HUES64 (cell line): ENCODE results near the gene COL27A1.

Experiments
- H3K27ac ChIP-seq: 2 replicates; pipeline ENCODE4 v1.7.0; 2013; ENCODE audit warnings: low read depth, low read length, inconsistent platforms
- H3K27me3 ChIP-seq: 2 replicates; pipeline ENCODE4 v1.6.1; 2013; ENCODE audit warnings: mild to moderate bottlenecking, low read length; ENCODE audit not compliant: insufficient read depth
- H3K36me3 ChIP-seq: 2 replicates; pipeline ENCODE4 v1.6.1; 2013; ENCODE audit warnings: mild to moderate bottlenecking, low read length; ENCODE audit not compliant: insufficient read depth
- H3K4me1 ChIP-seq: 2 replicates; pipeline ENCODE4 v1.6.1; 2013; ENCODE audit warnings: mild to moderate bottlenecking, low read length, moderate library complexity; ENCODE audit not compliant: insufficient read depth
- H3K4me3 ChIP-seq: 2 replicates; pipeline ENCODE4 v1.5.1; 2013; ENCODE audit warnings: mild to moderate bottlenecking, low read length, moderate library complexity
- H3K9ac ChIP-seq: 2 replicates; pipeline ENCODE4 v1.6.1; 2013; ENCODE audit warnings: mild to moderate bottlenecking, low read depth, low read length
- H3K9me3 ChIP-seq: 2 replicates; pipeline ENCODE4 v1.6.1; 2013; ENCODE audit warnings: low read depth, low read length; ENCODE audit not compliant: insufficient read depth
- WGBS: fragments of 150-250, 120-280 bp; methylation state at CpG from one replicate; pipeline ENCODE4 v1.1.7; 2013; ENCODE audit warnings: missing lambda C conversion rate; 5-methylcytosine and 5-hydroxymethylcytosine counted together

The COL27A1 gene

DNA sequence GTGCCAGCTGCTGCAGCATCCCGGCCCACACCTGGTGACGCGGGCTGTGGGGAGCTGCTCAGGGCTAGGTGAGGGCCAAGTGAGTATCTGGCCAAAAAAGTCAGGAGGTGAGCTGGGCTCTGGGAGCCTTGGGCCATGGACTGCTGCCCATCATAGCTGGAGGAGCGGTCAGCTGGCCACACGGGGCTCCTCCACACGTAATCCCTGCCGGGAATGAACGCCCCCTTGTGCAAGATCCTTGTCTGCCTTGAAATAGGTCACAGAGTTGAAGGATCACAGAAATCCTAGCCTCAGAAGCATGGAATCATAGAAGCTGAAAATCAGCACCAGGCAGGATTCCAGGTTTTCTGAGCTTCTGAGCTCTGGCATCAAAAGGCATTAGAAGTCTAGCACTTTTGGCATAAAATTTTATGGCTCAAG, 16.8 kb upstream of the COL27A1 start:
- no peaks in the 10 kb centered on the region for H3K9me3 ChIP-seq
- WGBS = 86% methylated on average over 8 of the region's 8 CpGs
- no peaks in the 10 kb centered on the region for H3K36me3 ChIP-seq
- no peak overlapping the region for H3K4me3 ChIP-seq
- H3K27me3 ChIP-seq = no peaks in the 10 kb centered on the region; the same call in 1 of the 2 replicates
- no peaks in the 10 kb centered on the region for H3K4me1 ChIP-seq
- H3K27ac ChIP-seq = no peak overlapping the region
- H3K9ac ChIP-seq = no peak overlapping the region

- WGBS = 84% methylated on average over 5 of the region's 5 CpGs
- H3K27me3 ChIP-seq = no peaks in the 10 kb centered on the region; the same call in 1 of the 2 replicates
These were observed 16.3 kb upstream of the COL27A1 start for GRCh38 chr9:114139071-114139470.

DNA sequence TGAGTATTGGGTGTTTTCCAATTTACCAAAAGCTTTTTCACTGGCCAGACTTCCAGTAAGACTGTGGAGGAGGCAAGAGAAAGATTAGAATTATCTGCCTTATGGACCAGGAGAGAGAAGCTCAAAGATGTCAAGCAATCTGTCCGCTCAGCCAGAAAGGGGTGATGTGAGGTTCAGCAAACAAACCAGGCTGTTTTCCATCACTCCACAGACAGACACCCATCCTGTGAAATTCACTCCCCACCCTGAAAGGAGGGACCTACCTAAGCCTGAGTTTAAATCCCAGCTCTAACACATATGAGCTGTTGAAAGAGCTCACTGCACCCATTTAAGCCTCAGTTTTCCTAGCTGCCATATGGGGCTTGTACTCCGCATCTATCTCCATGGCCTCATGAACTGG, 14.9 kb upstream of the COL27A1 start:
- H3K27ac ChIP-seq = no peak overlapping the region
- H3K9ac ChIP-seq = no peak overlapping the region
- no peak overlapping the region for H3K4me3 ChIP-seq
- peaks cover 5% of the 10 kb centered on the region for H3K27me3 ChIP-seq
- no peaks in the 10 kb centered on the region for H3K9me3 ChIP-seq
- WGBS = 99% methylated on average over 2 of the region's 2 CpGs
- H3K36me3 ChIP-seq = no peaks in the 10 kb centered on the region
- no peaks in the 10 kb centered on the region for H3K4me1 ChIP-seq

More at GRCh38 chr9:114139071-114139470, 16.3 kb upstream of the COL27A1 start:
- Histone ChIP-seq H3K4me3 (no peak overlapping the region), H3K27ac (no peak overlapping the region), H3K4me1 (no peaks in the 10 kb centered on the region), H3K9me3 (no peaks in the 10 kb centered on the region), H3K36me3 (no peaks in the 10 kb centered on the region), H3K9ac (no peak overlapping the region)

- Histone ChIP-seq H3K27ac (no peak overlapping the region), H3K9me3 (no peaks in the 10 kb centered on the region)
- WGBS = 77% methylated on average over 4 of the region's 4 CpGs
These were observed 14.5 kb upstream of the COL27A1 start for GRCh38 chr9:114140850-114141249.

GRCh38 chr9:114141553-114142402, 13.6 kb upstream of the COL27A1 start:
- WGBS = 83% methylated on average over 7 of the region's 7 CpGs
- Histone ChIP-seq H3K4me3 (no peak overlapping the region), H3K9me3 (no peaks in the 10 kb centered on the region), H3K36me3 (no peaks in the 10 kb centered on the region), H3K27me3 (peaks cover 5% of the 10 kb centered on the region; the same call in 1 of the 2 replicates), H3K27ac (no peak overlapping the region), H3K4me1 (no peaks in the 10 kb centered on the region), H3K9ac (no peak overlapping the region)

More at GRCh38 chr9:114140850-114141249, 14.5 kb upstream of the COL27A1 start:
- Histone ChIP-seq H3K36me3 (no peaks in the 10 kb centered on the region), H3K4me1 (no peaks in the 10 kb centered on the region), H3K4me3 (no peak overlapping the region), H3K27me3 (peaks cover 5% of the 10 kb centered on the region), H3K9ac (no peak overlapping the region)

DNA sequence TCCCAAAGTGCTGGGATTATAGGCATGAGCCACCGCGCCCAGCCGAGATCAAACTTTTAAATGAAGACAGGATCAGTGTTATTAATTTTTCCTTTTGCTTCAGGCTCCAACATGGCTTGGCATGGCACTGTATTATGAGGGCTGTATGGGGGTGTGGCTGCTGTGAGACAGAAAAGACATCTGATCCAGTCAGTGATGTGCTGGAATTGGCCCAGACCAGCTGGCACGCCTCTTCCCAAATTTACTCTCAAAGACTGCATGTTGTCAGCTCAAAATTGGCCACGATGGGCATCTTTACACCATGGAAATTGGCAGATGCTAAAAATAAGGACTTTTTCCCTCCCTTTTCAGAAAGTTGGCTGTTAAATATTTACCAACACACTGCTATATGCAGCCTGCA, 12.1 kb upstream of the COL27A1 start:
- H3K4me3 ChIP-seq = no peak overlapping the region
- WGBS = 94% methylated on average over 5 of the region's 5 CpGs
- H3K9me3 ChIP-seq = no peaks in the 10 kb centered on the region
- no peak overlapping the region for H3K9ac ChIP-seq
- no peak overlapping the region for H3K27ac ChIP-seq
- H3K4me1 ChIP-seq = no peaks in the 10 kb centered on the region
- H3K27me3 ChIP-seq = peaks cover 5% of the 10 kb centered on the region; the same call in 1 of the 2 replicates
- H3K36me3 ChIP-seq = no peaks in the 10 kb centered on the region

GRCh38 chr9:114146735-114147134, 8.6 kb upstream of the COL27A1 start:
- WGBS = 93% methylated on average over 6 of the region's 6 CpGs
- no peak overlapping the region for H3K27ac ChIP-seq
- H3K4me3 ChIP-seq = no peak overlapping the region
- H3K9ac ChIP-seq = no peak overlapping the region
- no peaks in the 10 kb centered on the region for H3K36me3 ChIP-seq
- no peaks in the 10 kb centered on the region for H3K9me3 ChIP-seq
- peaks cover 5% of the 10 kb centered on the region for H3K27me3 ChIP-seq
- H3K4me1 ChIP-seq = no peaks in the 10 kb centered on the region

- H3K27ac ChIP-seq = no peak overlapping the region
- H3K9me3 ChIP-seq = no peaks in the 10 kb centered on the region
- H3K4me3 ChIP-seq = no peak overlapping the region
- H3K9ac ChIP-seq = no peak overlapping the region
- peaks cover 28% of the 10 kb centered on the region for H3K27me3 ChIP-seq
- WGBS = 94% methylated on average over 5 of the region's 5 CpGs
- no peaks in the 10 kb centered on the region for H3K36me3 ChIP-seq
- H3K4me1 ChIP-seq = peaks cover 14% of the 10 kb centered on the region; the same call in 1 of the 2 replicates
These were observed 6.2 kb upstream of the COL27A1 start for GRCh38 chr9:114149181-114149580.

GRCh38 chr9:114149765-114150340, 5.5 kb upstream of the COL27A1 start:
- Histone ChIP-seq H3K4me3 (no peak overlapping the region), H3K27me3 (peaks cover 30% of the 10 kb centered on the region), H3K9me3 (no peaks in the 10 kb centered on the region), H3K36me3 (no peaks in the 10 kb centered on the region), H3K9ac (no peak overlapping the region), H3K4me1 (peaks cover 19% of the 10 kb centered on the region), H3K27ac (no peak overlapping the region)
- WGBS = 76% methylated on average over 4 of the region's 4 CpGs

DNA sequence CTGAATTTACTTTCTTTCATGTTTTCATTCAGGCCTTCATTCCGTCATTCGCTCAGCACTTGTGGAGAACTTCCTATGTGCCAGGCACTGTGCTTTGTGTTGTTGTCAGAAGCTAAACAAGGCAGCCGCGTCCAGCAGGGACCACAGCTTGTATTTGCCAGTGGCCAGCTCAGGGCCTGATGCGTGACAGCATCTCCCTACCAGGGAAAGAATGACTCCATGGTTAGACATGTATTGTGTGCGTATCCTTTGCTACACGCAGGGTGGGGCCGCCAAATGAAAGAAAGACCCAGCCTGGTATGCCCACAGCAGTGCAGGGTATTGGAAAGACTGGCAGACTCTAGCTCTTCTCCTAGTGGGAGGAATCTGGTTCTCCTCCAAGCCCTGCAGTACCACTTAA, 4.7 kb upstream of the COL27A1 start:
- 86% methylated on average over 8 of the region's 8 CpGs for WGBS
- Histone ChIP-seq H3K4me1 (peaks cover 19% of the 10 kb centered on the region), H3K9me3 (no peaks in the 10 kb centered on the region)

DNA sequence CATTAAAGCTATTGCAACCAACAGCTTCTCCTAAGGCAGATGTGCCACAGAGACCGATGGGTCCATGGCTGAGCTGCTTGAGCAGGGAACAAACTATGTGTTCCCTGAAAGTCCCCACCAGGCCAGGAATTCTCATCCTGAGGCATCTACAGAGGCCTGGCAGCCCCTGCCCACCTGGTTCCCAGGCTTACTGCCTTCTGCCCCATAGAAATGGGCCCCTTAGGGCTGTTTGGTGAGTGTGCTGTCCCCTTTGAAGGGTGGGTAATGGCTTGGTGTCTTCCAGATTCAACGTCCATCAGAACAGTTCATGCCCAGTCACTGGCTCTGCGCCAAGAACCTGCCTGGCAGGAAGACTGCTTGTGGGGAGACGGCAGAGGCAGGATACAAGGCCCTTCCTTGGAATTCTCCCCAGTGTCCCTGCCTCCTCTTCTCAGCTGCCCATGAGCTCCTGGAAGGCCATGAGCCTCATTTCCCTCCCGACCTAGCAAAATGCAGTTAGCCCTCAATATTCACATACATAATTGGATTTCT, 3.8 kb upstream of the COL27A1 start:
- WGBS = 89% methylated on average over 5 of the region's 5 CpGs
- Histone ChIP-seq H3K9me3 (no peaks in the 10 kb centered on the region), H3K27me3 (peaks cover 36% of the 10 kb centered on the region)

More for the DNA sequence above, 4.7 kb upstream of the COL27A1 start:
- Histone ChIP-seq H3K27me3 (peaks cover 33% of the 10 kb centered on the region), H3K27ac (no peak overlapping the region), H3K4me3 (no peak overlapping the region), H3K9ac (no peak overlapping the region), H3K36me3 (no peaks in the 10 kb centered on the region)

More for the DNA sequence above, 3.8 kb upstream of the COL27A1 start:
- H3K9ac ChIP-seq = no peak overlapping the region
- no peak overlapping the region for H3K27ac ChIP-seq
- peaks cover 19% of the 10 kb centered on the region for H3K4me1 ChIP-seq
- no peak overlapping the region for H3K4me3 ChIP-seq
- no peaks in the 10 kb centered on the region for H3K36me3 ChIP-seq
